ENCODE data around the gene SLX9.

- no peak for TF ChIP-seq CTCF (IDR thresholded peaks at IDR 0.05; ENCODE audit: insufficient read depth, low read length)
- no peak for TF ChIP-seq REST (IDR thresholded peaks at IDR 0.05; ENCODE audit: insufficient replicate concordance, low read depth)
Measured at GRCh38 chr21:45020629-45021427, 81.0 kb downstream of the SLX9 start.

Data from HL-60 (cell line).